ENCODE results near the gene GINS1.

GINS1 gene

GRCh38 chr20:25496165-25496967 lies 88.9 kb downstream of the GINS1 start:
- DNase-seq: no peak

- no peak for DNase-seq
Measured at GRCh38 chr20:25496968-25497401, 89.5 kb downstream of the GINS1 start.

- no peak for DNase-seq
Measured at GRCh38 chr20:25497586-25498279, 90.3 kb downstream of the GINS1 start.

All from NCI-H2107 (cell line).